Endothelial cell of hepatic sinusoid (primary cell): ENCODE data around the gene TMEM51.

Experiments used
- in situ Hi-C: cut with HindIII; loops from 2 replicates; pipeline ENCODE4 v1.10.0; 2017; ENCODE audit warnings: low sequenced_read_pairs

The TMEM51 gene

GRCh38 chr1:15125101-15125745 lies 28.3 kb upstream of the TMEM51 start:
- in situ Hi-C loops, result no loop called here

- in situ Hi-C loops, result no loop called here
Observed at GRCh38 chr1:15128077-15128476, 25.5 kb upstream of the TMEM51 start.

- in situ Hi-C loops, result no loop called here
Observed at GRCh38 chr1:15128520-15129313, 24.8 kb upstream of the TMEM51 start.

- in situ Hi-C loops, result loop anchor here (10.0 kb wide), 1 partner anchor 285 kb away; no protein-coding TSS in a partner anchor
Observed at GRCh38 chr1:15129944-15130343, 23.6 kb upstream of the TMEM51 start.

- in situ Hi-C loops, result loop anchor here (10.0 kb wide), 1 partner anchor 284 kb away; no protein-coding TSS in a partner anchor
Observed at GRCh38 chr1:15130607-15131006, 22.9 kb upstream of the TMEM51 start.

- in situ Hi-C loops, result loop anchor here (10.0 kb wide), 1 partner anchor 282 kb away; no protein-coding TSS in a partner anchor
Observed at GRCh38 chr1:15132965-15133364, 20.6 kb upstream of the TMEM51 start.

GRCh38 chr1:15134285-15134684 lies 19.3 kb upstream of the TMEM51 start:
- in situ Hi-C loops, result loop anchor here (10.0 kb wide), 1 partner anchor 281 kb away; no protein-coding TSS in a partner anchor

GRCh38 chr1:15135604-15136003 lies 17.9 kb upstream of the TMEM51 start:
- in situ Hi-C loops, result loop anchor here (5.0 to 10.0 kb wide), 3 partner anchors 102 to 279 kb away; no protein-coding TSS in a partner anchor

GRCh38 chr1:15137809-15138208 lies 15.7 kb upstream of the TMEM51 start:
- in situ Hi-C loops, result loop anchor here (5.0 to 10.0 kb wide), 3 partner anchors 99 to 277 kb away; no protein-coding TSS in a partner anchor

GRCh38 chr1:15139654-15140350 lies 13.7 kb upstream of the TMEM51 start:
- in situ Hi-C loops, result loop anchor here (5.0 to 10.0 kb wide), 3 partner anchors 97 to 275 kb away; no protein-coding TSS in a partner anchor

GRCh38 chr1:15141935-15142539 lies 11.5 kb upstream of the TMEM51 start:
- in situ Hi-C loops, result no loop called here

- in situ Hi-C loops, result no loop called here
Observed at GRCh38 chr1:15145327-15145726, 8.2 kb upstream of the TMEM51 start.

- in situ Hi-C loops, result no loop called here
Observed at GRCh38 chr1:15146142-15146680, 7.3 kb upstream of the TMEM51 start.

- in situ Hi-C loops, result no loop called here
Observed at GRCh38 chr1:15146971-15147376, 6.6 kb upstream of the TMEM51 start.

- in situ Hi-C loops, result no loop called here
Observed at GRCh38 chr1:15148004-15148403, 5.5 kb upstream of the TMEM51 start.

- in situ Hi-C loops, result no loop called here
Observed at GRCh38 chr1:15148475-15148874, 5.1 kb upstream of the TMEM51 start.

- in situ Hi-C loops, result no loop called here
Observed at GRCh38 chr1:15148941-15149340, 4.6 kb upstream of the TMEM51 start.

GRCh38 chr1:15150376-15150775 lies 3.2 kb upstream of the TMEM51 start:
- in situ Hi-C loops, result no loop called here

- in situ Hi-C loops, result no loop called here
Observed at GRCh38 chr1:15151377-15151806, 2.2 kb upstream of the TMEM51 start.

- in situ Hi-C loops, result no loop called here
Observed at GRCh38 chr1:15151871-15152270, 1.7 kb upstream of the TMEM51 start.
